ENCODE results near the gene FH.

FH gene

DNA sequence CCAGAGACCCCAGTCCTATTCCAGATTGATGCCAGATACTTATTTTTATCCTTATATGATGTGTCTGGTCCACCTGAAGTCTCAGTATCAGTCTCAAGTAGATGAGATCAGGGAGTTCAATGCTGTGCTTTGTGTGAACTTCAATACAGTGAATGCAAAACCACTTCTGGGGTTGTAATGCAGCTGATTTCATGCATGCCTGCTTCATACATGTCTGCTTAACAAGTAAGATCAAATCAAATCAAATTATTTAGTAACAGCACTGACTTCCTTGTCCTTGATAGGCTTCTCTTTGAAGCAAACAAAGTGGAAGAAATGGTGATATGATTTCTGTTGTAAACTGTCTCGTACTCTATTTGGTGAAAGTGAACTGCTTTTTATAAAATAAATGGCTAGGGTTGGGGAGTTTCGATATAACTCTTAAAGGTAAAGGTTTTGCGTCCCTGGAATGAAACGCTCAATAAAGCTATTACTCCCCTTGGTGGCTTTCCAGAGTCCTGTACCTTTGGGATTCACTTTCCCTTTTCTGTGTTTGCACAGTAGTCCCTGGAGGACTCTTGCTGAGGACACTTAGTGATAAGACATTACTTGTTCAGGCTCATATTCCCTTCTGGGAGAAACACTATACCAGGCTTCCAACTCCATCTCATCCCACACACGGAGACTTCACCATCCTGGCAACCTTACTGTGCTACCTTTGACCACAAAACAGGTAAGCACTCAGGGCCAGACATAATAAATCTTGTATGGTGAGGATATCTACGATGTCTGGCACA, 59.3 kb downstream of the FH start:
- DNase-seq (ENCODE audit: low spot score), result no peak
- FAIRE-seq, result no peak

- DNase-seq (ENCODE audit: low spot score), result no peak
- FAIRE-seq, result no peak
These were observed 60.3 kb downstream of the FH start for GRCh38 chr1:241459186-241459802.

DNA sequence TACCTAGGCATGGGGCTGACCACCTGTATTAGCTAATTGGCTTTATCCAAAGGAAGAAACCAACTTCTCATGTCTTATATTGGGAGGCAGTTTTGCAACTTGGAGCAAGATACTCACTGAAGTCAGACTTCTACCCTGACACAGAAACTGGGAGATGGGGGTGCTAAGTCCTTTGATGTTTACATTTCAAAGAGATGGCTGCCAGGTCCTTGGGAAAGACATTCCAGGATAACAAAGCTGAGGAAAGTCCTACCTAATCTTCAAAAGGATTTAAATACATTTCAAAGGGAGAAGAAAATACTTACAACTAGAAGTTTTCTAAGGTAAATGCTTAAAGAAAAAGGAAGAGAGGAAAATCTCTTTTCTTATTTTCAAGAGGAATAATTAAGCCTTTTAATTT, 62.1 kb downstream of the FH start:
- DNase-seq (ENCODE audit: low spot score), result no peak
- no peak for FAIRE-seq

DNA sequence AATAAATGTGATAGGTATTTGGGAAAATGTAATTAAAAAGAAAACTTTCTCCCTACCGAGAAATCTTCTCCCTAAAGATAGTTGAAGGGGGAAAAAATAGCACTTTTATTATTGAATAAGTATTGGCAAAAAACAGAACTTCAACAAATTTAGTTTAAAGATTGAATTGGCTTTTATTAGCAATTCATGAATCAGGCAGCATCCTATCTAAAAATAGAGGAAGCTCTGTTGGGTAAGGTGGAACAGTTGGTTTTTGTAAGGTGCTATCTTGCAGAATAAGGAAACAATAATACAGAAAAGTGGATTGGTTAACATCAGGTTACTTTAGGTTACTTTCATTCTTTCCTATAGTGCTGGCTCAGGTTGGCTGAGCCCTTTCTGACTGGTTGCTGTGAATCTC, 62.8 kb downstream of the FH start:
- no peak for DNase-seq (ENCODE audit: low spot score)
- FAIRE-seq, result no peak

- no peak for FAIRE-seq
- no peak for DNase-seq (ENCODE audit: low spot score)
These were observed 65.8 kb downstream of the FH start for GRCh38 chr1:241453732-241454131.

DNA sequence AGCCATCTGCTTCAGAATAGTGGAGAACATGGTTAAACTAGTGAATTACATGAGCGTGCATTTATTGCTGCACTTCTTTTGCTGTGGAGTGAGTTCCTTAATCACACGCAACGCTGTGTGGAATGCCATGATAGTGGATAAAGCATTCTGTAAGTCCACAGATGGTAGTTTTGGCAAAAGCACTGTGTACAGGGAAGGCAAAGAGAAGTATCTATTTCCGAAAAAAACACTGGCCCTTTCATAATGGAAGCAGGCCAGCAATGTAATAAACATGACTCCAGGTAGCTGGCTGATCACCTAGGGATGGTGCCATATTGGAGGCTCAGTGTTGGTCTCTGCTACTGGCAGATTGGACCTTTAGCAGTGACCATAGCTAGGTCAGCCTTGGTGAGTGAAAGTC, 67.6 kb downstream of the FH start:
- DNase-seq (ENCODE audit: low spot score), result no peak

More for the DNA sequence above, 67.6 kb downstream of the FH start:
- no peak for FAIRE-seq
